ENCODE results near the gene STARD13.

GRCh38 chr13:33195693-33196464, 89.7 kb downstream of the STARD13 start:
- TF ChIP-seq CTCF (optimal IDR thresholded peaks at IDR 0.05 in 1 of 3, IDR thresholded peaks at IDR 0.05 in 1 of 3, conservative IDR thresholded peaks at IDR 0.05 in 1 of 3; ENCODE audit: extremely low read depth in 1 of 3, insufficient read depth in 2 of 3, low read length in 3 of 3) (no peak), EZH2 (IDR thresholded peaks at IDR 0.05; ENCODE audit: low read length) (no peak)
